Neural cell (in vitro differentiated cells): ENCODE data around the gene APBA2. TPM values are rescaled to one million over a fixed set of nuclear protein-coding genes. Genes with fewer than 3 reads are reported as not detected.

Experiments used
- H2AFZ ChIP-seq: fragments of 200-600, 300-800 bp; sonication (generic), shearing (Covaris generic); 2 replicates; pipeline ENCODE4 v1.6.0; 2014; ENCODE audit warnings: low read depth, mild to moderate bottlenecking, antibody characterized with exemption, low read length, moderate library complexity
- H3F3A ChIP-seq: fragments of 200-600 bp; shearing (Covaris generic); 2 replicates; pipeline ENCODE4 v1.6.1; 2016; ENCODE audit warnings: mild to moderate bottlenecking, moderate library complexity, mixed read lengths, antibody characterized with exemption, low read length; ENCODE audit not compliant: insufficient read depth, poor library complexity, severe bottlenecking
- H3K27ac ChIP-seq: fragments of 200-600, 300-800 bp; sonication (generic), shearing (Covaris generic); 2 replicates; pipeline ENCODE4 v1.5.1; 2014; ENCODE audit warnings: mild to moderate bottlenecking, low read length, moderate library complexity
- H3K27me3 ChIP-seq: fragments of 300-800, 200-600 bp; sonication (generic), shearing (Covaris generic); 2 replicates; pipeline ENCODE4 v1.6.0; 2014; ENCODE audit warnings: mild to moderate bottlenecking, low read depth, low read length, moderate library complexity; ENCODE audit not compliant: insufficient read depth
- H3K36me3 ChIP-seq: fragments of 300-800, 200-600 bp; sonication (generic), shearing (Covaris generic); 2 replicates; pipeline ENCODE4 v1.5.1; 2014; ENCODE audit warnings: mild to moderate bottlenecking, antibody characterized with exemption, low read length, moderate library complexity; ENCODE audit not compliant: insufficient read depth
- H3K4me2 ChIP-seq: fragments of 300-800, 200-600 bp; sonication (generic), shearing (Covaris generic); 2 replicates; pipeline ENCODE4 v1.6.0; 2014; ENCODE audit warnings: mild to moderate bottlenecking, low read length
- H3K4me3 ChIP-seq: fragments of 300-800, 200-600 bp; sonication (generic), shearing (Covaris generic); 2 replicates; pipeline ENCODE4 v1.5.1; 2014; ENCODE audit warnings: mild to moderate bottlenecking, low read length, moderate library complexity
- H3K79me2 ChIP-seq: fragments of 200-600 bp; shearing (Covaris generic); replicated peaks from 2 replicates; pipeline ENCODE4 v1.6.0; 2014; ENCODE audit warnings: mild to moderate bottlenecking, low read length, moderate library complexity; ENCODE audit not compliant: insufficient read depth
- H3K9ac ChIP-seq: fragments of 300-800, 200-600 bp; sonication (generic), shearing (Covaris generic); 2 replicates; pipeline ENCODE4 v1.6.1; 2016; ENCODE audit warnings: mild to moderate bottlenecking, low read length, mixed read lengths
- H3K9me2 ChIP-seq: fragments of 200-600 bp; shearing (Covaris generic); 2 replicates; pipeline ENCODE4 v1.6.1; 2016; ENCODE audit warnings: mild to moderate bottlenecking, low read length, mixed read lengths; ENCODE audit not compliant: insufficient read depth
- H3K9me3 ChIP-seq: fragments of 200-600, 300-800 bp; sonication (generic), shearing (Covaris generic); 2 replicates; pipeline ENCODE4 v1.6.1; 2016; ENCODE audit warnings: mild to moderate bottlenecking, mixed run types, low read length, moderate library complexity, mixed read lengths
- H4K20me1 ChIP-seq: fragments of 200-600 bp; shearing (Covaris generic); 2 replicates; pipeline ENCODE4 v1.6.1; 2016; ENCODE audit warnings: mild to moderate bottlenecking, mixed run types; ENCODE audit not compliant: insufficient read depth
- CTCF ChIP-seq: fragments of 450-650 bp; IDR thresholded peaks from 2 replicates; pipeline ENCODE4 v1.5.1; 2014; ENCODE audit warnings: antibody characterized with exemption, mild to moderate bottlenecking, moderate library complexity; ENCODE audit not compliant: poor library complexity, severe bottlenecking
- EP300 ChIP-seq: fragments of 450-650 bp; conservative IDR thresholded peaks from 2 replicates; pipeline ENCODE4 v1.6.1; 2014; ENCODE audit warnings: antibody characterized with exemption, mild to moderate bottlenecking, moderate library complexity; ENCODE audit not compliant: poor library complexity, severe bottlenecking
- EZH2 ChIP-seq: fragments of 200-600, 300-800 bp; shearing (Covaris generic), sonication (generic); IDR thresholded peaks from 2 replicates; pipeline ENCODE4 v1.6.1; 2014; ENCODE audit warnings: antibody characterized with exemption, low read length, borderline replicate concordance, mild to moderate bottlenecking; ENCODE audit not compliant: insufficient read depth, poor library complexity, severe bottlenecking
- MXI1 ChIP-seq: fragments of 450-650 bp; conservative IDR thresholded peaks from 2 replicates; pipeline ENCODE4 v1.6.1; 2014; ENCODE audit warnings: antibody characterized with exemption, mild to moderate bottlenecking; ENCODE audit not compliant: poor library complexity, severe bottlenecking
- POLR2AphosphoS5 ChIP-seq: IDR thresholded peaks from 2 replicates; pipeline ENCODE4 v1.6.1; 2012
- RAD21 ChIP-seq: fragments of 450-650 bp; conservative IDR thresholded peaks from 2 replicates; pipeline ENCODE4 v1.6.1; 2014; ENCODE audit warnings: antibody characterized with exemption, mild to moderate bottlenecking, moderate library complexity
- REST ChIP-seq: IDR thresholded peaks from 2 replicates; pipeline ENCODE4 v1.6.1; 2012; ENCODE audit warnings: borderline replicate concordance
- SMC3 ChIP-seq: fragments of 450-650 bp; conservative IDR thresholded peaks from 2 replicates; pipeline ENCODE4 v1.6.1; 2014; ENCODE audit warnings: antibody characterized with exemption, mild to moderate bottlenecking, moderate library complexity; ENCODE audit not compliant: poor library complexity
- TAF1 ChIP-seq: IDR thresholded peaks from 2 replicates; pipeline ENCODE4 v1.6.1; 2012; ENCODE audit warnings: low read depth
- polyA plus RNA-seq: library from polyadenylated mRNA; depleted of rRNA; stranded (reverse); fragments of >200 nt; gene quantifications from 2 replicates; pipeline ENCODE4 v1.2.3, GENCODE V29; 2014

APBA2 gene
- polyA plus RNA-seq, 1 donor from 2014 or later: 134 TPM

GRCh38 chr15:28933710-28934445, 48.1 kb downstream of the APBA2 start:
- H3K9ac ChIP-seq: no peak overlapping the region
- TF ChIP-seq RAD21 (no peak), REST (no peak), EZH2 (no peak), CTCF (no peak), TAF1 (no peak), MXI1 (no peak), POLR2AphosphoS5 (no peak)

GRCh38 chr15:28934645-28935044, 48.9 kb downstream of the APBA2 start:
- Histone ChIP-seq H3K79me2 (no peaks in the 10 kb centered on the region), H3K9me2 (no peaks in the 10 kb centered on the region), H3K27ac (no peak overlapping the region), H3F3A (no peaks in the 10 kb centered on the region), H3K27me3 (no peaks in the 10 kb centered on the region), H4K20me1 (no peaks in the 10 kb centered on the region), H3K4me3 (no peak overlapping the region), H2AFZ (no peak overlapping the region), H3K9ac (no peak overlapping the region), H3K36me3 (peaks cover 3% of the 10 kb centered on the region), H3K4me2 (no peak overlapping the region), H3K9me3 (no peaks in the 10 kb centered on the region)
- no peak for TF ChIP-seq REST
- no peak for TF ChIP-seq EP300
- TF ChIP-seq POLR2AphosphoS5: no peak
- no peak for TF ChIP-seq CTCF
- no peak for TF ChIP-seq MXI1
- no peak for TF ChIP-seq EZH2
- TF ChIP-seq SMC3: no peak
- TF ChIP-seq RAD21: no peak
- no peak for TF ChIP-seq TAF1

More at GRCh38 chr15:28933710-28934445, 48.1 kb downstream of the APBA2 start:
- H3K4me2 ChIP-seq: no peak overlapping the region
- no peak overlapping the region for H3K27ac ChIP-seq
- H4K20me1 ChIP-seq: no peaks in the 10 kb centered on the region
- no peaks in the 10 kb centered on the region for H3K9me2 ChIP-seq
- no peaks in the 10 kb centered on the region for H3K27me3 ChIP-seq
- no peaks in the 10 kb centered on the region for H3F3A ChIP-seq
- no peaks in the 10 kb centered on the region for H3K9me3 ChIP-seq
- H3K36me3 ChIP-seq: no peaks in the 10 kb centered on the region
- H3K4me3 ChIP-seq: no peak overlapping the region
- H3K79me2 ChIP-seq: no peaks in the 10 kb centered on the region
- no peak overlapping the region for H2AFZ ChIP-seq
